Right atrium auricular region (tissue), 2 donors: ENCODE data around the gene RNF144A. TPM values are rescaled to one million over a fixed set of nuclear protein-coding genes. Genes with fewer than 3 reads are reported as not detected.

Experiments
- DNase-seq: peaks from one replicate; pipeline ENCODE4 v3.0.0-alpha.2; 2019; ENCODE audit warnings: low spot score
- H3K27ac ChIP-seq, 2 donors: fragments of 200-600 bp; sonication (generic); 1 replicate in 1 of 2; 2 replicates in 1 of 2; pipeline ENCODE4 v1.5.1; 2016 to 2019
- H3K27me3 ChIP-seq, 2 donors: fragments of 200-600 bp; sonication (generic); one replicate each; pipeline versions ENCODE4 v1.5.1 to v1.6.0; 2017 to 2019
- H3K36me3 ChIP-seq: fragments of 200-600 bp; sonication (generic); one replicate; pipeline ENCODE4 v1.5.1; 2016
- H3K4me1 ChIP-seq, 2 donors: fragments of 200-600 bp; sonication (generic); one replicate each; pipeline versions ENCODE4 v1.5.1 to v1.6.0; 2017 to 2019
- H3K4me3 ChIP-seq, 2 donors: fragments of 200-600 bp; sonication (generic); 1 replicate in 1 of 2; 2 replicates in 1 of 2; pipeline ENCODE4 v1.5.1; 2017 to 2019; ENCODE audit warnings: mild to moderate bottlenecking in 1 of 2, moderate library complexity in 1 of 2
- H3K9me3 ChIP-seq, 2 donors: fragments of 200-600 bp; sonication (generic); one replicate each; pipeline ENCODE4 v1.5.1; 2019
- CTCF ChIP-seq, 2 donors: fragments of 200-600 bp; sonication (generic); IDR thresholded peaks; one replicate each; pipeline ENCODE4 v1.5.1; 2019; ENCODE audit warnings: antibody characterized with exemption in 2 of 2
- total RNA-seq, 2 donors: library from RNA; depleted of rRNA; stranded (reverse); fragments of >200 nt; gene quantifications; one replicate each; pipeline ENCODE4 v1.1.0, GENCODE V29; 2016

The RNF144A gene
- total RNA-seq, 2 donors from 2014 or later = 8.2 to 12.6 TPM

GRCh38 chr2:7003895-7004294, 86.7 kb downstream of the RNF144A start:
- Histone ChIP-seq H3K4me1 (peaks cover 0 to 29% of the 10 kb centered on the region in 2 donors), H3K4me3 (no peak overlapping the region), H3K27ac (no peak overlapping the region), H3K36me3 (no peaks in the 10 kb centered on the region), H3K9me3 (no peaks in the 10 kb centered on the region), H3K27me3 (no peaks in the 10 kb centered on the region)
- no peak for DNase-seq
- TF ChIP-seq CTCF (IDR thresholded peaks at IDR 0.05) = no peak

GRCh38 chr2:7004636-7005035, 87.4 kb downstream of the RNF144A start:
- Histone ChIP-seq H3K27me3 (no peaks in the 10 kb centered on the region), H3K9me3 (no peaks in the 10 kb centered on the region), H3K4me3 (no peak overlapping the region), H3K27ac (no peak overlapping the region), H3K4me1 (peaks cover 0 to 37% of the 10 kb centered on the region in 2 donors), H3K36me3 (no peaks in the 10 kb centered on the region)
- DNase-seq = no peak
- TF ChIP-seq CTCF (IDR thresholded peaks at IDR 0.05) = no peak

GRCh38 chr2:7007488-7007845, 90.3 kb downstream of the RNF144A start:
- H3K4me3 ChIP-seq = peak overlapping the region in 1 of 2 donors; percentile 23
- no peaks in the 10 kb centered on the region for H3K36me3 ChIP-seq
- H3K27ac ChIP-seq = peak overlapping the region in 1 of 2 donors; percentile 76
- TF ChIP-seq CTCF (IDR thresholded peaks at IDR 0.05) = no peak
- H3K27me3 ChIP-seq = no peaks in the 10 kb centered on the region
- H3K9me3 ChIP-seq = no peaks in the 10 kb centered on the region
- H3K4me1 ChIP-seq = peaks cover 0 to 59% of the 10 kb centered on the region in 2 donors
- DNase-seq = no peak

GRCh38 chr2:7007846-7008741, 90.9 kb downstream of the RNF144A start:
- H3K4me3 ChIP-seq = peak overlapping the region in 1 of 2 donors; percentile 23
- peaks cover 0 to 63% of the 10 kb centered on the region in 2 donors for H3K4me1 ChIP-seq
- peak in 1 of 2 donors; percentile 53 for TF ChIP-seq CTCF (IDR thresholded peaks at IDR 0.05)
- peak overlapping the region; percentile 68 to 76 for H3K27ac ChIP-seq
- peak; percentile 77 for DNase-seq
- no peaks in the 10 kb centered on the region for H3K36me3 ChIP-seq
- H3K9me3 ChIP-seq = no peaks in the 10 kb centered on the region
- H3K27me3 ChIP-seq = no peaks in the 10 kb centered on the region

GRCh38 chr2:7009207-7009911, 92.1 kb downstream of the RNF144A start:
- no peak for DNase-seq
- no peak for TF ChIP-seq CTCF (IDR thresholded peaks at IDR 0.05)
- Histone ChIP-seq H3K4me3 (no peak overlapping the region), H3K27me3 (no peaks in the 10 kb centered on the region), H3K27ac (peak overlapping the region; percentile 68 to 76), H3K9me3 (no peaks in the 10 kb centered on the region), H3K4me1 (peaks cover 0 to 70% of the 10 kb centered on the region in 2 donors), H3K36me3 (no peaks in the 10 kb centered on the region)
